Endodermal cell (in vitro differentiated cells): ENCODE measurements around the gene RMC1. TPM values are rescaled to one million over a fixed set of nuclear protein-coding genes. Genes with fewer than 3 reads are reported as not detected.

Source experiments
- DNase-seq: peaks from one replicate; pipeline ENCODE4 v3.0.0-alpha.2; 2017
- H3K27ac ChIP-seq: 2 replicates; pipeline ENCODE4 v1.5.1; 2013; ENCODE audit warnings: mild to moderate bottlenecking, low read depth, low read length, moderate library complexity
- H3K27me3 ChIP-seq: 2 replicates; pipeline ENCODE4 v1.6.1; 2013; ENCODE audit warnings: mild to moderate bottlenecking, low read length, moderate library complexity; ENCODE audit not compliant: insufficient read depth, control insufficient read depth, poor library complexity, severe bottlenecking
- H3K36me3 ChIP-seq: 2 replicates; pipeline ENCODE4 v1.7.0; 2013; ENCODE audit warnings: mild to moderate bottlenecking, low read length, moderate library complexity; ENCODE audit not compliant: control insufficient read depth, insufficient read depth
- H3K4me1 ChIP-seq: one replicate; pipeline ENCODE4 v1.7.0; 2013; ENCODE audit warnings: low read length; ENCODE audit not compliant: control insufficient read depth, insufficient read depth
- H3K4me3 ChIP-seq: 2 replicates; pipeline ENCODE4 v1.5.1; 2013; ENCODE audit warnings: mild to moderate bottlenecking, low read length, moderate library complexity
- H3K9ac ChIP-seq: 2 replicates; pipeline ENCODE4 v1.6.1; 2013; ENCODE audit warnings: mild to moderate bottlenecking, low read length, moderate library complexity; ENCODE audit not compliant: poor library complexity, severe bottlenecking; ENCODE audit errors: extremely low read depth
- H3K9me3 ChIP-seq: 2 replicates; pipeline ENCODE4 v1.6.1; 2013; ENCODE audit warnings: mild to moderate bottlenecking, low read length, moderate library complexity; ENCODE audit not compliant: control insufficient read depth
- H3K27ac Mint-ChIP-seq: 2 replicates; pipeline ENCODE4 v1.8.0; 2020; ENCODE audit warnings: mixed read lengths
- H3K27me3 Mint-ChIP-seq: 2 replicates; pipeline ENCODE4 v1.8.0; 2021; ENCODE audit warnings: mild to moderate bottlenecking, mixed read lengths; ENCODE audit not compliant: insufficient read depth
- H3K36me3 Mint-ChIP-seq: 2 replicates; pipeline ENCODE4 v1.8.0; 2020; ENCODE audit warnings: low read depth, mixed read lengths
- H3K4me1 Mint-ChIP-seq: 2 replicates; pipeline ENCODE4 v1.8.0; 2020; ENCODE audit warnings: mixed read lengths
- H3K4me3 Mint-ChIP-seq: 2 replicates; pipeline ENCODE4 v1.8.0; 2020; ENCODE audit warnings: mild to moderate bottlenecking, moderate library complexity, mixed read lengths
- H3K9me3 Mint-ChIP-seq: 2 replicates; pipeline ENCODE4 v1.8.0; 2020; ENCODE audit warnings: mild to moderate bottlenecking, mixed read lengths
- WGBS, 2 experiments: methylation state at CpG; one replicate each; pipeline versions ENCODE4 v1.1.5 to v1.1.7; 2013; ENCODE audit warnings: missing lambda C conversion rate in 2 of 2, mixed read lengths in 1 of 2; ENCODE audit not compliant: insufficient coverage in 1 of 2, insufficient read length in 1 of 2; 5-methylcytosine and 5-hydroxymethylcytosine counted together
- total RNA-seq, 2 donors: library from RNA; stranded (reverse); fragmentation: NEBNext Ultra II Directional in 1 of 2; extraction: Animal tissue kit (Norgen Biotek cat#: 25700) in 1 of 2; gene quantifications; 2 replicates in 1 of 2; 3 replicates in 1 of 2; pipeline ENCODE4 v1.2.1, GENCODE V29; 2021
- TF ChIP-seq, protein P1 (sequence below): fragments of 200-600 bp; sonication (generic); conservative IDR thresholded peaks from 2 replicates; pipeline ENCODE4 v1.5.0; 2021; ENCODE audit warnings: antibody characterized with exemption, mild to moderate bottlenecking

The RMC1 gene
- total RNA-seq, 2 donors from 2014 or later, result 18.3 to 19.1 TPM

DNA sequence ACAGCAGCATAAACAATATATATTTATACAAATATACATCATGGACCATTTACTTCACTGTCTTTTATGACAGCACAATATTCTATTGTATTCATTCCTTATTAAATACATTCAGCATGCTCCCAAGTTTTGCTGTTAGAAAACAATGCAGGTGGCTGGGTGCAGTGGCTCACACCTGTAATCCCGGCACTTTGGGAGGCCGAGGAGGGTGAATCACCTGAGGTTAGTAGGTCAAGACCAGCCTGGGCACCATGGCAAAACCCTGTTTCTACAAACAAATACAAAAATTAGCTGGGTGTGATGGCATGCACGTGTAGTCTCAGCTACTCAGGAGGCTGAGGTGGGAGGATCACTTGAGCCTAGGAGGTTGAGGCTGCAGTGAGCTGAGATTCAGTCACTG is 44.0 kb downstream of the RMC1 start:
- Mint-ChIP-seq H3K4me1 (no peaks in the 10 kb centered on the region), H3K27me3 (no peaks in the 10 kb centered on the region), H3K9me3 (no peaks in the 10 kb centered on the region), H3K4me3 (no peak overlapping the region), H3K36me3 (peaks cover 78% of the 10 kb centered on the region), H3K27ac (no peak overlapping the region)
- DNase-seq, result no peak
- no peaks in the 10 kb centered on the region for H3K4me1 ChIP-seq
- no peak overlapping the region for H3K9ac ChIP-seq
- peaks cover 59% of the 10 kb centered on the region for H3K36me3 ChIP-seq
- 91 to 92% methylated on average over 2 to 3 of the region's 3 CpGs for WGBS, 2 experiments
- no peaks in the 10 kb centered on the region for H3K9me3 ChIP-seq
- H3K27ac ChIP-seq, result no peak overlapping the region
- H3K4me3 ChIP-seq, result no peak overlapping the region
- H3K27me3 ChIP-seq, result no peaks in the 10 kb centered on the region
- TF ChIP-seq, protein P1, sequence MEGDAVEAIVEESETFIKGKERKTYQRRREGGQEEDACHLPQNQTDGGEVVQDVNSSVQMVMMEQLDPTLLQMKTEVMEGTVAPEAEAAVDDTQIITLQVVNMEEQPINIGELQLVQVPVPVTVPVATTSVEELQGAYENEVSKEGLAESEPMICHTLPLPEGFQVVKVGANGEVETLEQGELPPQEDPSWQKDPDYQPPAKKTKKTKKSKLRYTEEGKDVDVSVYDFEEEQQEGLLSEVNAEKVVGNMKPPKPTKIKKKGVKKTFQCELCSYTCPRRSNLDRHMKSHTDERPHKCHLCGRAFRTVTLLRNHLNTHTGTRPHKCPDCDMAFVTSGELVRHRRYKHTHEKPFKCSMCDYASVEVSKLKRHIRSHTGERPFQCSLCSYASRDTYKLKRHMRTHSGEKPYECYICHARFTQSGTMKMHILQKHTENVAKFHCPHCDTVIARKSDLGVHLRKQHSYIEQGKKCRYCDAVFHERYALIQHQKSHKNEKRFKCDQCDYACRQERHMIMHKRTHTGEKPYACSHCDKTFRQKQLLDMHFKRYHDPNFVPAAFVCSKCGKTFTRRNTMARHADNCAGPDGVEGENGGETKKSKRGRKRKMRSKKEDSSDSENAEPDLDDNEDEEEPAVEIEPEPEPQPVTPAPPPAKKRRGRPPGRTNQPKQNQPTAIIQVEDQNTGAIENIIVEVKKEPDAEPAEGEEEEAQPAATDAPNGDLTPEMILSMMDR, result no peak

DNA sequence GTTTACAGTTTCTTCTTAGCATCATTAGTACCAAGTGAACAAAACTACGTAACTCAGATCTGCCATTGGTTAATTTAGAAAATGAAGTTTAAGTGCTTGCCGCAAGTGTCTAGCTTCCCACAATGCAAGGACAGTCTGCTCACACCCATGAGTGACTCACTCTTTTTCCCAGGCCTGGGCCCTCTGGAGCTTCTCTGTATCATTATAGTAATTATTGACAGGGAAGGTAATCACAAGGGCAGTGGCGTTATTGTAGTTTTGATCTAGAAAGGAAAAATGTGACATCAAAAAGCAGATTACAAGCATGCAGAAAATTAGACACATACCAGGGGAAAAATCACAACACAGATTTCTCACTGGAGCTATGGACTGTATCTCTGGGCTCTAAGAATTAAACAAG is 44.5 kb downstream of the RMC1 start:
- Mint-ChIP-seq H3K27me3 (no peaks in the 10 kb centered on the region), H3K36me3 (peaks cover 78% of the 10 kb centered on the region), H3K27ac (no peak overlapping the region)

DNA sequence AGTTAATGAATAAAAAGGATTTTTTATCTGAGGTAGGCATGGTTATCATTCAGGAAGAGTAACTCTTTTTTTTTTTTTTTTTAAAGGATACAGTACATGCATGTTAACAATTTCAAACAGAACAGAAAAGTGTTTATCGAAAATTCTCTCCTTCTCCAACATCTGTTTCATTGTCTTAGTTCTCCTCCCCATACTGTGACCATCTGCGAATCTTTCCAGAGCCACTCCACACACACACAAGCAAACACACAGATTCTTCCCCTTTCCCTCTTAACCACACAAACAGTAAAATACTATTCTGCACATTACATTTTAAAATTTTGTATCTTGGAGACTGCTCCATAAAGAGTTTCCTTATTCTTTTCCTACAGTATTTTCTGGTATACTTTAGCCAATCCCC is 45.0 kb downstream of the RMC1 start:
- Mint-ChIP-seq H3K4me1 (no peaks in the 10 kb centered on the region), H3K36me3 (peaks cover 81% of the 10 kb centered on the region), H3K4me3 (no peak overlapping the region), H3K9me3 (no peaks in the 10 kb centered on the region), H3K27ac (no peak overlapping the region), H3K27me3 (no peaks in the 10 kb centered on the region)
- 97 to 100% methylated on average over 1 to 2 of the region's 2 CpGs for WGBS, 2 experiments
- no peak overlapping the region for H3K4me3 ChIP-seq
- H3K27me3 ChIP-seq, result no peaks in the 10 kb centered on the region
- H3K27ac ChIP-seq, result no peak overlapping the region
- no peaks in the 10 kb centered on the region for H3K9me3 ChIP-seq
- TF ChIP-seq, protein P1, result no peak
- peaks cover 62% of the 10 kb centered on the region for H3K36me3 ChIP-seq
- H3K4me1 ChIP-seq, result no peaks in the 10 kb centered on the region
- DNase-seq, result no peak
- no peak overlapping the region for H3K9ac ChIP-seq

More for the DNA sequence above, 44.5 kb downstream of the RMC1 start:
- Mint-ChIP-seq H3K4me1 (no peaks in the 10 kb centered on the region), H3K4me3 (no peak overlapping the region), H3K9me3 (no peaks in the 10 kb centered on the region)
- Histone ChIP-seq H3K9me3 (no peaks in the 10 kb centered on the region), H3K9ac (no peak overlapping the region), H3K27me3 (no peaks in the 10 kb centered on the region), H3K27ac (no peak overlapping the region), H3K4me1 (no peaks in the 10 kb centered on the region), H3K4me3 (no peak overlapping the region), H3K36me3 (peaks cover 59% of the 10 kb centered on the region)
- TF ChIP-seq, protein P1, result no peak
- DNase-seq, result no peak
- 94 to 97% methylated on average over 3 of the region's 3 CpGs for WGBS, 2 experiments
